ENCODE results near the gene CELA2A.
"Not testable (repeated sequence)": the region's sequence is repeated elsewhere in the genome, so short reads cannot be mapped to it uniquely, and the experiment has no call there.

Gene CELA2A

GRCh38 chr1:15468145-15468544 lies 11.6 kb downstream of the CELA2A start:
- DNase-seq (ENCODE audit: low read depth in 2 of 2), result no peak

DNA sequence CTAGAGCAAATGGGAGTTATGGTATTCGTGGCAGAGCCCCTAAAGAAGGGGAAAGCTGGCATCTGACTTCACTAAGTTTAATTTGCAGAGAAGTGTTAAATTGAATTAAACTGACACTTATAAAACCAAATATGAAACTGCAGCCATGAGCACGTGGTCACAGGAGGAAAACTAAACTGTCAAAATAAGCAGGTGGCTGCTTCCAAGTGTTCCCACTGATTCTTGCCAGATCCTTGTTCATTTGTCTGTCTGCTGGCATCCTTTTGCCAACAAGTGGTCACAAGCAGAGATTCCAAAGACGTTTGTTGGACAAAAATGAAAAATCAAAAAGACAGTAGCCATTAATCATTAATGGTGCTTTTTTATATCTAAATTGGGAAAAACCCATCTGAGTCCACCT lies 12.8 kb downstream of the CELA2A start:
- DNase-seq (ENCODE audit: low read depth in 2 of 2), result no peak

DNA sequence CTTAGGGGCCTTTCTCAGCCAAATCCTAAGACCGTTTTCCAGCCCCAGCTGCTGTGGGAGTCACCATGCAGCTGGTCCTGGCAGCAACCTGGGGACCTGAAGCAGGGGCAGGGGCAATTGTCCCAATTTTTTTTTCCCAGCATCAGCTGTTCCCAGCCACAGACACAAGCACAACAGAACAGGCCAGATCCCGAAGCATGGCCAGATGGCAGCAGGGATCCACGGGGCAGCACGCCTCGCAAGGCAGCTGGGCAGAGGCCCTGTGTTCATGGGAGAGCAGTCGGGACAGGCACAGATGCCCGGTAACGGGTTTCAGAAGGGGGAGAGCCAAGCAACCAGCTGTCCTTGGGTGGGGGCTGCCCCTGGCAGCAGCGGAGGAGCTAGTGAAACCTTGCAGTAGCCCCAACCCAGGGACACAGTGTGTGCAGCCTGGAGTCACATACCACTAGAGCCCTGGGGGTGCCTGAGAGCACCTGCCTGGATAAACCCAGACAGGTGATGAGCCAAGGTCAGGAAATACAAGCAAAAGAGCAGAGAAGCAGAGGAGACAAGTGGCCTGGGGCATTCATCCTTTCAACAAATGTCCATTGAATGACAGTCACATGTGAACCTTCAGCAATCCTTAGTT lies 13.4 kb downstream of the CELA2A start:
- DNase-seq (ENCODE audit: low read depth in 2 of 2), result not testable (repeated sequence)

- DNase-seq (ENCODE audit: low read depth in 2 of 2), result not testable (repeated sequence)
Measured at GRCh38 chr1:15471067-15471466, 14.5 kb downstream of the CELA2A start.

GRCh38 chr1:15471723-15472122 lies 15.2 kb downstream of the CELA2A start:
- DNase-seq (ENCODE audit: low read depth in 2 of 2), result not testable (repeated sequence)

DNA sequence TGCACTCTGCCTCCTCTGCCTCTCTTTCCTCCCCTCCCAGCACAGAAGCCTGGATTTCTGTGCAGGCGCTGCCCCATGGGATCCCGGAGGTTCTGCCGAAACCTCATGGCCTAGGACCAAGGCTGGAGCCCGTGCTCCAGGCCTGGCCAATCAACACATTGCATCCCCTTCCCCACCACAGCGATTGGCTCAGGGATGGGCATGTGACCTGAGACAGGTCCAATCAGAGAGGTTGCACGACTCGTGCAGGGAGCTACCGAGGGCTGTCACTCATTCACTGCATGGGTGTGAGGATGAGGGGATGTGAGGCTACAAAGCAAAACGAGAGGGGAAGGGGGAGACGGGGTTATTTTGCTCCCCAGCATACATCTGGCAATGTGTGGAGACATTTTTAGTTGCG lies 16.1 kb downstream of the CELA2A start:
- DNase-seq (ENCODE audit: low read depth in 2 of 2), result no peak

GRCh38 chr1:15475752-15476314 lies 19.3 kb downstream of the CELA2A start, which contains the start of gene CELA2B:
Gene CELA2B, plus strand, starts transcription at chr1:15476104. Its CDS starts 22 bp downstream, at chr1:15476126.
- DNase-seq (ENCODE audit: low read depth in 2 of 2), result no peak

GRCh38 chr1:15476927-15477326 lies 20.4 kb downstream of the CELA2A start:
- DNase-seq (ENCODE audit: low read depth in 2 of 2), result no peak

- DNase-seq (ENCODE audit: low read depth in 2 of 2), result no peak
Measured at GRCh38 chr1:15477646-15478212, 21.2 kb downstream of the CELA2A start.

DNA sequence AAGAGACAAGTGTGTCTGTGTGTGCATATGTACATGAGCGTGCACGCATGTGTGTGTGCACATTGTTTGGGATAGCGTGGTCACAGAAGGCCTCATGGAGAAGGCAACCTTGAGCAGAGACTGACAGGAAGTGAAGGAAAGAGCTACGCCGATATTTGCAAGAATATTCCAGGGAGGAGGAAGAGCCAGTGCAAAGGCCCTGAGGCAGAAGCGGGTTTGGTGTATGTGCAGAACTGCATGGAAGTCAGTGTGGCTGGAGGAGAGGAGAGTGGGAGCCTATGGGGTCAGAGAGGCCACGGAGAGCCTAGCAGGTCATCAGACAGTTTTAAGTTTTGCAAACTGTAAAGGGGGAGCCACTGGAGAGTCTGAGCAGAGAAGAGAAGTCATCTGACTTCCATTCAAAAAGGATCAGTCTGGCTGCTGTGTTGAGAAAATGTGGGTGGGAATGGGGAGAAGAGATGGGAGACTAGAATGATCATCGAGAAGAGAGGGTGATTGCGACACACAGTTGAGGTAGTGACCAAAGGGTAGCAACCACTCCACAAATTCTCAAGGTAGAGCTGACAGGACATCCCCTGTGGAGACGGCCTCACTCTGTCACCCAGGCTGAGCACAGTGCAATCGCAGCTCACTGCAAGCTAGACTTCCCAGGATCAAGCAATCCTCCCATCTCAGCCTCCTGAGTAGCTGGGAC lies 23.3 kb downstream of the CELA2A start:
- no peak for DNase-seq (ENCODE audit: low read depth in 2 of 2)

- DNase-seq (ENCODE audit: low read depth in 2 of 2), result not testable (repeated sequence)
Measured at GRCh38 chr1:15482455-15482854, 25.9 kb downstream of the CELA2A start.

DNA sequence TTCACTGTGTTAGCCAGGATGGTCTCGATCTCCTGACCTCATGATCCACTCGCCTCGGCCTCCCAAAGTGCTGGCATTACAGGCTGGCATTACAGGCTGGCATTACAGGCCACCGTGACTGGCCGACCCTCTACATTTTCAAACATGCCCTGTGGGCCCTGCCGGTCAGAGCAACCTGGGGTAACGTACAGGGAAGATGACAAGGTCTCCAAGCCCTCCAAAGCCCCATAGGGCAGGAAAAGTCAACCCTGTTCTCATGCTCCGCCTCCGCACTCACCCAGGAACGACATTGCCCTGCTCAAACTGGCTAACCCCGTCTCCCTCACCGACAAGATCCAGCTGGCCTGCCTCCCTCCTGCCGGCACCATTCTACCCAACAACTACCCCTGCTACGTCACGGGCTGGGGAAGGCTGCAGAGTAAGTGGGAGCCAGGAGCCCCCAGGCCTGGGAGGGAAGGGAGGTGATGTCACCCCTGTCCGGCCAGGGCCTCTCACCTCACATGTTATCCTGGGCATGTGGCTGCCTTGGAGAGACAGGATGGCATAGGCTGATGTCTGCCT lies 26.5 kb downstream of the CELA2A start:
- DNase-seq (ENCODE audit: low read depth in 2 of 2), result not testable (repeated sequence)

DNA sequence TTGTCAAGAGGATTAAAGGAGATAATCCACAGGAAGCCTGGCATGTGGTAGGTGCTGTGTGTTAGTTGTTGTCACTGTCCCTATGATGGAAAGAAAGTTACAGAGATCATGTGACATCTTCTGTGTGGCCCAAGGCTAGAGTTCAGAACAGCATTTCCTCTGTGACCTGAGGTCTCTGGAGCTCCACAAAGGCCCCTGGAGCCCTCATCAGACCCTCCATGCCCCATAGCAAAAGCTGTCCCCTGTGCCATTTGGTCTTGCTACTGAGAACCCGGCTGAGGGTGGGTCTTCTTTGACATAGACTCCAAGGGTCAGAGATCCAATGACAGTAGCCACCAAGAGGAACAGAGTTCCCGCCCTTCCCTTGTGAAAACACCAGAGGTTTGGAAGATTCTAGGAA lies 27.4 kb downstream of the CELA2A start:
- no peak for DNase-seq (ENCODE audit: low read depth in 2 of 2)

GRCh38 chr1:15484443-15484842 lies 27.9 kb downstream of the CELA2A start:
- DNase-seq (ENCODE audit: low read depth in 2 of 2), result not testable (repeated sequence)

DNA sequence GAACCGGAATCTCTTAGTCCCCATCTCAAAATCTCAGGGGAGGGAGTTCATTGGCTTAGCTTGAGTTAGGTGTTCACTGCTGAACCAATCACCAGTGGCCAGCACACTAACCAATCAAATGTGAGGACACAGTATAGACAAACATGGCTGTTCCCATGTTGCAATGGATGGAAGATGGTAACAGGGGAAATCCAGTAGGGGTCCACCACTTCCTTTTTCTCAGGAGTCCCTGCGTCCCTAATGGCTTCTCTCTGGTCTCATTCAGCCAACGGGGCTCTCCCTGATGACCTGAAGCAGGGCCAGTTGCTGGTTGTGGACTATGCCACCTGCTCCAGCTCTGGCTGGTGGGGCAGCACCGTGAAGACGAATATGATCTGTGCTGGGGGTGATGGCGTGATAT lies 29.1 kb downstream of the CELA2A start:
- DNase-seq (ENCODE audit: low read depth in 2 of 2), result no peak

- DNase-seq (ENCODE audit: low read depth in 2 of 2), result not testable (repeated sequence)
Measured at GRCh38 chr1:15486844-15487610, 30.5 kb downstream of the CELA2A start.

DNA sequence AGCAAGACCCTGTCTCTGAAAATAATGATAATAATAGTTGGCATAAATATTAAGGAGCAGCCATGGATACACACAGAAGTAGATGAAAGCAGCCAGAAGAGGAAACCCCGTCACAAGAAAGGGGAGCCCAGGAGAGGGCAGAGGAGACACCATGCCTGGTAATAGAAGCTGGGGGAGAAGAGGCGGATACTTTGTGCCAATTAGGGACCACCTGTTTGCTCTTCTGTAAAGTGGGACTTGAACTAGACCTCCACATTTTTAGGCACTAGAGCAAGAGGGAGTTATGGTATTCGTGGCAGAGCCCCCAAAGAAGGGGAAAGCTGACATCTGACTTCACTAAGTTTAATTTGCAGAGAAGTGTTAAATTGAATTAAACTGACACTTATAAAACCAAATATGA lies 31.8 kb downstream of the CELA2A start:
- no peak for DNase-seq (ENCODE audit: low read depth in 2 of 2)

- no peak for DNase-seq (ENCODE audit: low read depth in 2 of 2)
Measured at GRCh38 chr1:15489052-15489736, 32.7 kb downstream of the CELA2A start.

DNA sequence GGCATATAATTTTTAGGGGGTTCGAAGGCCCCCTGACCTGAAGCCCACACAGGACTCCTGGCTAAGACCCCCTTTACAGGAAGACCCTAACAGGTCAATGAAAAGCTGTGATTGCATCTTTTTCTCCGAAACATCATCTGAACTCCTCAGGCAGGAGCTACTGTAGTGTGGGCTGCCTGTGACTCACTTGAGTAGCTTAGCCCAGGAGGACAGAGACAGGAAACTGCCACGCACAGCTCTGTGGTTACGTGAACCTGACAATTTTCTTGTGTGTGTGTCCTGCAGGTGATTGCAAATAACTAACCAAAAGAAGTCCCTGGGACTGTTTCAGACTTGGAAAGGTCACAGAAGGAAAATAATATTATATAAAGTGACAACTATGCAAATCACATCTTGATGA lies 34.5 kb downstream of the CELA2A start:
- not testable (repeated sequence) for DNase-seq (ENCODE audit: low read depth in 2 of 2)

GRCh38 chr1:15492596-15492995 lies 36.1 kb downstream of the CELA2A start:
- no peak for DNase-seq (ENCODE audit: low read depth in 2 of 2)

DNA sequence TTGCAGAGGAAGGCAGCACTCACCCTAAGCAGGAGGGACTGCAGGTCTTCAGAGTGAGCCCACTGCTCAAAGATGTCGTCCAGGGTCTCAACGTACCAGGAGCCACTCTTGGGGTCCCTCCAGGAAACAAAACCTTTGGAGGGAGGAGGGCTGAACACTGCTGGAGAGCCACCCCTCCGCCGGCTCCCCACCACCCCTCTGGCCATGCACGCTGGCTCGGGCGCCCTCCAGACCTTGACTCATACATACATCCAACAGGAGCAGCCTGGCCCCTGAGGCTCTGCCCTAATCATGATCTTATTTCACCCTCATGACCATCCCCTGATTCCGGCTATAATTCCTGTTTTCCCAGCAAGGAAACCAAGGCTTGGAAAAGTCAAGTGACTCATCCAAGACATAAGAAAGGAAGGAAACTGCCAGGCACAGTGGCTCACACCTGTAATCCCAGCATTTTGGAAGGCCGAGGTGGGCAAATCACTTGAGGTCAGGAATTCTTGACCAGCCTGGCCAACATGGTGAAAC lies 37.4 kb downstream of the CELA2A start:
- DNase-seq (ENCODE audit: low read depth in 2 of 2), result no peak
